ENCODE data around the gene RPP14. TPM values are rescaled to one million over a fixed set of nuclear protein-coding genes. Genes with fewer than 3 reads are reported as not detected.

The RPP14 gene
- total RNA-seq, 2 experiments from 2014 or later, result 17.7 to 19.7 TPM

GRCh38 chr3:58281069-58281468 lies 25.0 kb upstream of the RPP14 start:
- intact Hi-C loops (cut with DNase I, micrococcal nuclease), result no loop called here
- H3K36me3 Mint-ChIP-seq (ENCODE audit: low read depth), result peaks cover 46% of the 10 kb centered on the region

DNA sequence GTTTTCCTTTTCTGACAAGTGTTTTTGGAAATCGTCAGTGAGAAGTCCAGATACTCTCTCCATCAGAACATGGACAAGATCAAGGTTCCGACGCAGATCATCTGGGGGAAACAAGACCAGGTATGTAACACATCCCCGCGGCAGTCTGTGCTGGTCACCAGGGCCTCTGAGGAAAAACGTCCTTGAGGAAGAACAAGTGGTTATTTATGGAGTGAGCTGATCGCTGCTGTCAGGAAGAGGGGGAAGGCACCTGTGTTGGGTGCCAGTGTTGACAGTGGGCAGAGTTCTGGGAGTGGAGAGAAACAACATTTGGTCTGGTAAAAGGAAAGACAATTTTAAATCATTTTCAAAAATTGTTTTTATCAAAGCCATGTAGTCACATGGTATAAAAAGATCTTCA lies 20.7 kb upstream of the RPP14 start:
- H3K27me3 Mint-ChIP-seq, result no peaks in the 10 kb centered on the region
- CTCF ChIA-PET, result interaction anchor here (1.2 kb wide), 1 partner anchor 21 kb away, joined by 4 read pairs; the partner anchor contains the start of genes HTD2 and RPP14
- H3K4me3 ChIP-seq (ENCODE audit: low read length), result no peak overlapping the region
- POLR2A ChIA-PET, result no interaction called here
- no peaks in the 10 kb centered on the region for H3K27me3 ChIP-seq (ENCODE audit: control insufficient read depth in 1 of 2, insufficient read depth in 2 of 2, low read length in 2 of 2)
- DNase-seq (no peak), ATAC-seq (ENCODE audit: poor library complexity) (no peak)
- H3K27ac ChIP-seq (ENCODE audit: low read depth in 1 of 2, low read length in 2 of 2), result no peak overlapping the region
- peaks cover 0 to under 1% of the 10 kb centered on the region in 2 experiments for H3K9me3 ChIP-seq (ENCODE audit: control insufficient read depth in 1 of 2, insufficient read depth in 1 of 2, low read length in 2 of 2)
- no peaks in the 10 kb centered on the region for H3K9me3 Mint-ChIP-seq
- H3K4me1 Mint-ChIP-seq (ENCODE audit: low read depth), result no peaks in the 10 kb centered on the region
- H3K4me1 ChIP-seq (ENCODE audit: insufficient read depth, low read length), result no peaks in the 10 kb centered on the region
- H3K4me3 Mint-ChIP-seq, result no peak overlapping the region
- no peak for TF ChIP-seq CTCF (IDR thresholded peaks at IDR 0.05)
- H3K27ac Mint-ChIP-seq, result no peak overlapping the region
- intact Hi-C loops (cut with DNase I, micrococcal nuclease), result no loop called here
- H3K36me3 Mint-ChIP-seq (ENCODE audit: low read depth), result peaks cover 30% of the 10 kb centered on the region
- H3K36me3 ChIP-seq (ENCODE audit: insufficient read depth, low read length), result peaks cover 11% of the 10 kb centered on the region

More at GRCh38 chr3:58281069-58281468, 25.0 kb upstream of the RPP14 start:
- Mint-ChIP-seq H3K27me3 (no peaks in the 10 kb centered on the region), H3K27ac (no peak overlapping the region), H3K9me3 (peaks cover 2% of the 10 kb centered on the region), H3K4me3 (no peak overlapping the region), H3K4me1 (ENCODE audit: low read depth) (no peaks in the 10 kb centered on the region)
- H3K9me3 ChIP-seq (ENCODE audit: control insufficient read depth in 1 of 2, insufficient read depth in 1 of 2, low read length in 2 of 2), result no peaks in the 10 kb centered on the region
- H3K27ac ChIP-seq (ENCODE audit: low read depth in 1 of 2, low read length in 2 of 2), result no peak overlapping the region
- H3K4me1 ChIP-seq (ENCODE audit: insufficient read depth, low read length), result no peaks in the 10 kb centered on the region
- ChIA-PET CTCF (no interaction called here), POLR2A (no interaction called here)
- no peak for DNase-seq
- no peak for TF ChIP-seq CTCF (IDR thresholded peaks at IDR 0.05)
- H3K27me3 ChIP-seq (ENCODE audit: control insufficient read depth in 1 of 2, insufficient read depth in 2 of 2, low read length in 2 of 2), result no peaks in the 10 kb centered on the region
- no peak for ATAC-seq (ENCODE audit: poor library complexity)
- H3K4me3 ChIP-seq (ENCODE audit: low read length), result no peak overlapping the region
- peaks cover 3% of the 10 kb centered on the region for H3K36me3 ChIP-seq (ENCODE audit: insufficient read depth, low read length)

DNA sequence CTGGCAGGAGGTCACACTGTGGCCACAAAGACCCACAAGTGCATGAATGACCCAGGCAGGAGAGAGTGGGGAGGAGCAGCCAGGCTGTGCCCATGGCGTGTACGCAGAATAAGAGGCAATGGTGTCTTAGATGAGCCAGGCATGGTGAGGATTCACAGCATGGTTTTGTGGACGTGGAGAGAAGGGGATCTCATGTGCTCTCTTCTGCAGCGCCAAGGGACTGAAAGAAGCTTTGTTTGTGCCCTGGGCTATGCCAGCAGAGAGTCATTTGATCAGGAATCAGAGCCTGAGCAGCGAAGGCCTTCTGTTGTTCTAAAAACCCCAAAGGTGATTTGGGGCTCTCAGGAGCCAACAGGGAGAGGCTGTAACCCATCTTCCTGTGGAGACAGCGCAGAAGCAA lies 18.7 kb upstream of the RPP14 start:
- ATAC-seq (ENCODE audit: poor library complexity), result no peak
- Histone ChIP-seq H3K27me3 (ENCODE audit: control insufficient read depth in 1 of 2, insufficient read depth in 2 of 2, low read length in 2 of 2) (no peaks in the 10 kb centered on the region), H3K4me3 (ENCODE audit: low read length) (no peak overlapping the region), H3K27ac (ENCODE audit: low read depth in 1 of 2, low read length in 2 of 2) (no peak overlapping the region), H3K4me1 (ENCODE audit: insufficient read depth, low read length) (no peaks in the 10 kb centered on the region), H3K36me3 (ENCODE audit: insufficient read depth, low read length) (peaks cover 11% of the 10 kb centered on the region), H3K9me3 (ENCODE audit: control insufficient read depth in 1 of 2, insufficient read depth in 1 of 2, low read length in 2 of 2) (peaks cover 0 to 4% of the 10 kb centered on the region in 2 experiments)
- Mint-ChIP-seq H3K4me3 (no peak overlapping the region), H3K36me3 (ENCODE audit: low read depth) (peaks cover 30% of the 10 kb centered on the region), H3K27me3 (no peaks in the 10 kb centered on the region), H3K27ac (no peak overlapping the region), H3K4me1 (ENCODE audit: low read depth) (no peaks in the 10 kb centered on the region), H3K9me3 (no peaks in the 10 kb centered on the region)
- no peak for DNase-seq
- CTCF ChIA-PET, result no interaction called here
- POLR2A ChIA-PET, result no interaction called here
- TF ChIP-seq CTCF (IDR thresholded peaks at IDR 0.05), result no peak
- intact Hi-C loops (cut with DNase I, micrococcal nuclease), result no loop called here
